Osteocyte (in vitro differentiated cells): Measurements from ENCODE around the gene NDUFAF2. TPM values are rescaled to one million over a fixed set of nuclear protein-coding genes. Genes with fewer than 3 reads are reported as not detected.
"Not testable (repeated sequence)": the region's sequence is repeated elsewhere in the genome, so short reads cannot be mapped to it uniquely, and the experiment has no call there.

Source experiments
- DNase-seq: peaks from one replicate; pipeline ENCODE4 v3.0.0; 2021; ENCODE audit warnings: mixed read lengths; ENCODE audit not compliant: unreplicated experiment; ENCODE audit errors: extremely low spot score
- H3K27ac Mint-ChIP-seq: one replicate; pipeline ENCODE4 v1.8.0; 2021; ENCODE audit warnings: mild to moderate bottlenecking, mixed read lengths; ENCODE audit not compliant: unreplicated experiment
- H3K27me3 Mint-ChIP-seq: one replicate; pipeline ENCODE4 v1.8.0; 2021; ENCODE audit warnings: mixed read lengths; ENCODE audit not compliant: unreplicated experiment
- H3K36me3 Mint-ChIP-seq: one replicate; pipeline ENCODE4 v1.8.0; 2021; ENCODE audit warnings: mixed read lengths; ENCODE audit not compliant: unreplicated experiment
- H3K4me1 Mint-ChIP-seq: one replicate; pipeline ENCODE4 v1.8.0; 2021; ENCODE audit warnings: mixed read lengths; ENCODE audit not compliant: unreplicated experiment
- H3K4me3 Mint-ChIP-seq: one replicate; pipeline ENCODE4 v1.8.0; 2021; ENCODE audit warnings: mild to moderate bottlenecking, moderate library complexity, mixed read lengths; ENCODE audit not compliant: unreplicated experiment
- H3K9me3 Mint-ChIP-seq: one replicate; pipeline ENCODE4 v1.8.0; 2021; ENCODE audit warnings: mixed read lengths; ENCODE audit not compliant: unreplicated experiment
- total RNA-seq: library from RNA; stranded (reverse); gene quantifications from 2 replicates; pipeline ENCODE4 v1.2.1, GENCODE V29; 2021
- TF ChIP-seq, protein P1 (sequence below): fragments of 200-600 bp; sonication (generic); IDR thresholded peaks from 2 replicates; pipeline ENCODE4 v1.5.0; 2021; ENCODE audit warnings: antibody characterized with exemption, mild to moderate bottlenecking, moderate library complexity

NDUFAF2 gene
- total RNA-seq, 1 donor from 2014 or later: 23.4 TPM

DNA sequence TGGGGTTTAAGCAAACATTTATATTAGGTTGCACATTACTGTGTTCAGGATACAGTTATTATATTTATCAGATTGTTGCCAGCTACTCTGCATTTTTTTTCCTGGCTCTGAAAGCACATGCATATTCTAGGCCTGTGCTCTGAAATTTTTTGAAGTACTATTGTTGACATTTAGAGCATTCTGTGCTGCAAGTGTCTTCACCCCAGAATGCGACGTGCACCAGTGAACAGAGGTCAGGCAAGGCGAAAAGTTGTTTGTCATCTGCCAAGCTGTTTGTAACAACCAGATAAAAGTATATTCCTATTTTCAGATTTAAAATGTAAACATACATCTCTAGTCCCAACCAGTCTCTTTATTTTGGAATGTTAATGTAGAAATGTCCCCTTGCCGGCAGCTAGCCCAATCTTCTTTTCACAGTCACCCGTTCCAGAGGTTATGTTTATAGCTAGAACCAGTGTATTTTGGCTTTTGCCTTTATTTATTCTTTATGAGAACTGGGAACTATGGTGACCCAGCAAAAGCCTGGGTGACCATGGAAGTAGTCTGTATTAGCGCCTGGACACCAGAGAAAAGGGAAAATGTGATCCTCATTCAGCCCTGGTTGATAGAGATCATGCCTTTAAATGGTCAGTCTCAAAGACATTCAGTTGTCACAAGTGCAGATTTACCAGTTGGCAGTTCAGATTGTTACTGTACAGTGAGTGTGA is 84.6 kb downstream of the NDUFAF2 start:
- Mint-ChIP-seq H3K27ac (no peak overlapping the region), H3K4me3 (no peak overlapping the region), H3K4me1 (peaks cover 7% of the 10 kb centered on the region), H3K9me3 (peaks cover 5% of the 10 kb centered on the region), H3K36me3 (peaks cover 5% of the 10 kb centered on the region), H3K27me3 (no peaks in the 10 kb centered on the region)
- no peak for DNase-seq
- TF ChIP-seq, protein P1, sequence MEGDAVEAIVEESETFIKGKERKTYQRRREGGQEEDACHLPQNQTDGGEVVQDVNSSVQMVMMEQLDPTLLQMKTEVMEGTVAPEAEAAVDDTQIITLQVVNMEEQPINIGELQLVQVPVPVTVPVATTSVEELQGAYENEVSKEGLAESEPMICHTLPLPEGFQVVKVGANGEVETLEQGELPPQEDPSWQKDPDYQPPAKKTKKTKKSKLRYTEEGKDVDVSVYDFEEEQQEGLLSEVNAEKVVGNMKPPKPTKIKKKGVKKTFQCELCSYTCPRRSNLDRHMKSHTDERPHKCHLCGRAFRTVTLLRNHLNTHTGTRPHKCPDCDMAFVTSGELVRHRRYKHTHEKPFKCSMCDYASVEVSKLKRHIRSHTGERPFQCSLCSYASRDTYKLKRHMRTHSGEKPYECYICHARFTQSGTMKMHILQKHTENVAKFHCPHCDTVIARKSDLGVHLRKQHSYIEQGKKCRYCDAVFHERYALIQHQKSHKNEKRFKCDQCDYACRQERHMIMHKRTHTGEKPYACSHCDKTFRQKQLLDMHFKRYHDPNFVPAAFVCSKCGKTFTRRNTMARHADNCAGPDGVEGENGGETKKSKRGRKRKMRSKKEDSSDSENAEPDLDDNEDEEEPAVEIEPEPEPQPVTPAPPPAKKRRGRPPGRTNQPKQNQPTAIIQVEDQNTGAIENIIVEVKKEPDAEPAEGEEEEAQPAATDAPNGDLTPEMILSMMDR: no peak

DNA sequence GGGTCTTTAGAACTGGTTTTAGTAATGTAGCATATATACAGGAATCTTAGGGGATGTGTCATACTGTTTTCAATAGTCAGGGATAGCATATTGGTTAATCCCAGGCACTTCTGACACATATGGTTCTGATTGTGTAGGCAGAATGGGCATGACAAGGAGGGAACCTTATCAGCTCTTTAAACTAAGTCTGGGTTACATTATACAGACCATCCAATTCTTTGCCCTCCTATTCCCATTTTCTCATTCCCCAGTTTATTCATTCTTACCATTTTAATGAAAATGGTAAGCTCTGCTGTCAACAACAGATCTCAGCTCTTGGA is 85.1 kb downstream of the NDUFAF2 start:
- H3K27me3 Mint-ChIP-seq: no peaks in the 10 kb centered on the region
- H3K9me3 Mint-ChIP-seq: peaks cover 5% of the 10 kb centered on the region
- H3K36me3 Mint-ChIP-seq: peaks cover 5% of the 10 kb centered on the region
- TF ChIP-seq, protein P1: no peak
- H3K4me3 Mint-ChIP-seq: no peak overlapping the region
- H3K27ac Mint-ChIP-seq: no peak overlapping the region
- peaks cover 7% of the 10 kb centered on the region for H3K4me1 Mint-ChIP-seq
- no peak for DNase-seq

DNA sequence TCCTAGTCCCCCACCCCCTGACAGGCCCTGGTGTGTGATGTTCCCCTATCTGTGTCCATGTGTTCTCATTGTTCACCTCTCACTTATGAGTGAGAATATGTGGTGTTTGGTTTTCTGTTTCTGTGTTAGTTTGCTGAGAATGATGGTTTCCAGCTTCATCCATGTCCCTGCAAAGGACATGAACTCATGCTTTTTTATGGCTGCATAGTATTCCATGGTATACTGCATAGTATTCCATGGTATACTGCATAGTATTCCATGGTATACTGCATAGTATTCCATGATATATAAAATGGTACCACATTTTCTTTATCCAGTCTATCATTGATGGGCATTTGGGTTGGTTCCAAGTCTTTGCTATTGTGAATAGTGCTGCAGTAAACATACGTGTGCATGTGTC is 86.3 kb downstream of the NDUFAF2 start:
- not testable (repeated sequence) for H3K36me3 Mint-ChIP-seq, H3K27me3 Mint-ChIP-seq, DNase-seq, H3K27ac Mint-ChIP-seq, H3K9me3 Mint-ChIP-seq, H3K4me1 Mint-ChIP-seq, H3K4me3 Mint-ChIP-seq

DNA sequence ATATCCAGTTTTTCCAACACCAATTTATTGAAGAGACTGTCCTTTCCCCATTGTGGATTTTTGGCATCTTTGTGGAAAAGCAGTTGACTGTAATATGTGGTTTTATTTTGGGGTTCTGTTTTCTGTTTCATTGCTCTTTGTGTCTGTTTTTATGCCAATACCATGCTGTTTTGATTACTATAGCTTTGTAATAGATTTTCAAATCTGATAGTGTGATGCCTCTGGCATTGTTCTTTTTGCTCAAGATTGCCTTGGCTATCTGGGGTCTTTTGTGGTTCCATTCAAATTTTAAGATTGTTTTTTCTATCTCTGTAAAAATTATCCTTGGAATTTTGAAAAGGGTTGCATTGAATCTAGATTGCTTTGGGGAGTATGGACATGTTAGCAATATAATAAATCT is 99.5 kb downstream of the NDUFAF2 start:
- peaks cover 10% of the 10 kb centered on the region for H3K9me3 Mint-ChIP-seq
- DNase-seq: no peak
- peaks cover 10% of the 10 kb centered on the region for H3K4me1 Mint-ChIP-seq
- no peaks in the 10 kb centered on the region for H3K27me3 Mint-ChIP-seq
- peaks cover 7% of the 10 kb centered on the region for H3K36me3 Mint-ChIP-seq
- no peak overlapping the region for H3K27ac Mint-ChIP-seq
- H3K4me3 Mint-ChIP-seq: no peak overlapping the region
- TF ChIP-seq, protein P1: no peak

DNA sequence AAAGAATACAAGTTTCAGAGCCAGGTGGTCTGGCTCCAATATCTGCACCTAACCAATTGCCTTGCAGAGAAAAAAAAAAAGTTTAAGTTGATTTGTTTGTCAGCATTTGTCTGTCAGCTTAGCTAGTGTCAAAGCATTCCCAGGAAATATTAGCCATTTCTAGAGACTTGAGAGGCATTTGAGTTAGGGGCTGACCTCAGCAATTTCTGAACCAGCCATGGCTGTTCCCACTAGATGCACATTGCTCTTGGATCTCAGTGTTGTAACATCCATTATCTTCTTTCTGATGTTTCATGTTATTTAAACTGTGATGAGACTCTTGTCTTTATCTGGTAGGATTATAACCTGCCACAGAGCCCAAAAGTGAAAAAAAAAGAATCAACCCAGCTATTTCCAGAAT is 102.3 kb downstream of the NDUFAF2 start:
- Mint-ChIP-seq H3K36me3 (peaks cover 7% of the 10 kb centered on the region), H3K27ac (no peak overlapping the region), H3K9me3 (peaks cover 10% of the 10 kb centered on the region), H3K4me1 (peaks cover 25% of the 10 kb centered on the region), H3K4me3 (no peak overlapping the region), H3K27me3 (no peaks in the 10 kb centered on the region)
- TF ChIP-seq, protein P1: no peak
- no peak for DNase-seq

DNA sequence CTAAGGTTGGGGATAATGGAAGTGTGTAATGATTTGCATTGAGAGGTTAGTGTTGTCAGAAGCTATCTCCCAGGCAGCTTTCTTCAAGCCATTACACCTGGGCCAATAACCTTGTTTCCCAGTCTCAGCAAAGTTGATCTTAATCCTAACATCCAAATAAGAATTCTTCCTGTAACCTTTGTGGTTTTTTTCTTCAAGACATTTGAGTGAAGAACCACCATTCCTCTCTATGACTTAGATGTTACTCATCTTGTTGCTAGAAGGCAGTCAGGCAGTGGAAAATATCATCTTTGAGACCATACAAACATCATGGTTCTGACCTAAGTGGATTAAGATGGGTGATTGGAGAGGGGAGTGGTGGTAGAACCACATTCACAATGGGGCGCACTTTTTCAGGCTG is 103.5 kb downstream of the NDUFAF2 start:
- Mint-ChIP-seq H3K36me3 (peaks cover 7% of the 10 kb centered on the region), H3K4me3 (no peak overlapping the region), H3K9me3 (peaks cover 10% of the 10 kb centered on the region), H3K4me1 (peaks cover 37% of the 10 kb centered on the region), H3K27me3 (no peaks in the 10 kb centered on the region), H3K27ac (no peak overlapping the region)
- TF ChIP-seq, protein P1: no peak
- no peak for DNase-seq
